ENCODE measurements around the gene FADS3. TPM values are rescaled to one million over a fixed set of nuclear protein-coding genes. Genes with fewer than 3 reads are reported as not detected.

FADS3 gene
- total and polyA plus RNA-seq, 2 of the 13 experiments (the other 11 are each of a cell fraction or from before 2014, with no cell fraction given) = 13.4 to 23.2 TPM

- TF ChIP-seq USF2 (IDR thresholded peaks at IDR 0.05; ENCODE audit: low read depth, low read length) = no peak
- no peak for TF ChIP-seq USF2 (CRISPR knock-in tag; IDR thresholded peaks at IDR 0.05; ENCODE audit: borderline replicate concordance)
- TF ChIP-seq NFKB2 (CRISPR knock-in tag; IDR thresholded peaks at IDR 0.05; ENCODE audit: borderline replicate concordance) = no peak
- TF ChIP-seq ZNF292 (CRISPR knock-in tag; IDR thresholded peaks at IDR 0.05; ENCODE audit: borderline replicate concordance, low read depth) = no peak
- no peak for TF ChIP-seq ZNF24 (IDR thresholded peaks at IDR 0.05)
- TF ChIP-seq ZNF652 (CRISPR knock-in tag; IDR thresholded peaks at IDR 0.05; ENCODE audit: borderline replicate concordance, low read depth) = no peak
- no peak for TF ChIP-seq ZXDC (CRISPR knock-in tag; IDR thresholded peaks at IDR 0.05)
- TF ChIP-seq ZNF33B (CRISPR knock-in tag; IDR thresholded peaks at IDR 0.05) = no peak
- TF ChIP-seq CERS6 (CRISPR knock-in tag; IDR thresholded peaks at IDR 0.05) = no peak
- no peak for TF ChIP-seq ZNF678 (CRISPR knock-in tag; IDR thresholded peaks at IDR 0.05)
- TF ChIP-seq ZNF703 (CRISPR knock-in tag; IDR thresholded peaks at IDR 0.05; ENCODE audit: borderline replicate concordance) = no peak
- no peak for TF ChIP-seq SNAPC5 (CRISPR knock-in tag; IDR thresholded peaks at IDR 0.05; ENCODE audit: borderline replicate concordance)
- peak; percentile 75; the same call in 1 of the 2 replicates for TF ChIP-seq ETV5 (CRISPR knock-in tag; IDR thresholded peaks at IDR 0.05; ENCODE audit: borderline replicate concordance)
- TF ChIP-seq DBP (CRISPR knock-in tag; IDR thresholded peaks at IDR 0.05; ENCODE audit: not compliant biosample characterization) = no peak
- TF ChIP-seq SCMH1 (CRISPR knock-in tag; IDR thresholded peaks at IDR 0.05; ENCODE audit: borderline replicate concordance) = no peak
- TF ChIP-seq NRL (CRISPR knock-in tag; IDR thresholded peaks at IDR 0.05; ENCODE audit: borderline replicate concordance) = 0 out of 2 replicates have a peak, but pooled peaks have one; percentile 35
- TF ChIP-seq HIC2 (CRISPR knock-in tag; IDR thresholded peaks at IDR 0.05; ENCODE audit: low read depth) = no peak
- peak; percentile 66; the same call in 1 of the 2 replicates for TF ChIP-seq ERF (CRISPR knock-in tag; IDR thresholded peaks at IDR 0.05)
Measured at GRCh38 chr11:61899146-61899841, 7.9 kb upstream of the FADS3 start (continued).
